Cardiac fibroblast (primary cell): ENCODE measurements around the gene MCM6.

Source experiments
- DNase-seq, 2 donors: peaks; one replicate each; pipeline versions ENCODE4 v3.0.0 to v3.0.0-alpha.2; 2010; ENCODE audit warnings: low read depth in 2 of 2
- H3K4me3 ChIP-seq, 2 donors: replicated peaks in 1 of 2; 1 replicate in 1 of 2; 2 replicates in 1 of 2; pipeline ENCODE4 v1.5.1; 2011; ENCODE audit warnings: low read depth in 2 of 2, low read length in 2 of 2, mild to moderate bottlenecking in 2 of 2, moderate library complexity in 1 of 2
- CTCF ChIP-seq: IDR thresholded peaks from one replicate; pipeline ENCODE4 v1.5.1; 2011; ENCODE audit warnings: low read depth, mild to moderate bottlenecking, low read length, inconsistent platforms

The MCM6 gene

GRCh38 chr2:135904341-135904989 lies 28.2 kb upstream of the MCM6 start:
- peak; percentile 67 to 70 for DNase-seq
- no peak for TF ChIP-seq CTCF
- no peak overlapping the region for H3K4me3 ChIP-seq

- DNase-seq, result no peak
- no peak for TF ChIP-seq CTCF
- no peak overlapping the region for H3K4me3 ChIP-seq
These were observed 27.4 kb upstream of the MCM6 start for GRCh38 chr2:135903650-135904049.

GRCh38 chr2:135899567-135899966 lies 23.3 kb upstream of the MCM6 start:
- DNase-seq, result no peak
- TF ChIP-seq CTCF, result no peak
- H3K4me3 ChIP-seq, result no peak overlapping the region

DNA sequence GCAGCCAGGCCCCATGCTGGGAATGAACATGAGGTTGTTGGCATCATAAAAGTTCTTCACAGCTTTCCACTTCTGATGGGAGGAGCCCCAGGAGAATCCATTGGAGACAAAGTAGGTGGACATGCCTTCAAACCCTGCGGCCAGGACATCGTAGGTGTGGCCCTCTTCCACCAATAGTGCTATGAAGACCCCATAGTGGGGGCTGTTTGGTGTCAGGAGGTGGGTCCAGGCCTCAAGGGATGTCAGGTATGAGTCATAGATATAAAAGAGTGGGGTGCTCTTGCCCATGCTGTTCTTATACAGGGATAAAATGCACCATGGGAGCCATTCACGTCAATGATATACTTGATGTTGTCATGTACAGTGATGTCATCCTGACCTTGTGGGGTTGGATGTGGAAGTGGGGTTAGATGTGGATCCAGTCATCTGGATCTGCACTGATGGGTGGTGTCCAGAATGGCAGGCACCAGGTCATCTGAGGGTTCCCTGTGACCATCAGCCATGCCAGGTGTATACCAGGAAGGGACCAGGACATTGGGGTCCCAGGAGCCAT lies 22.1 kb upstream of the MCM6 start:
- no peak overlapping the region for H3K4me3 ChIP-seq
- no peak for DNase-seq
- no peak for TF ChIP-seq CTCF

GRCh38 chr2:135894930-135895329 lies 18.7 kb upstream of the MCM6 start:
- H3K4me3 ChIP-seq, result no peak overlapping the region
- TF ChIP-seq CTCF, result no peak
- no peak for DNase-seq

- DNase-seq, result no peak
- TF ChIP-seq CTCF, result no peak
- no peak overlapping the region for H3K4me3 ChIP-seq
These were observed 17.1 kb upstream of the MCM6 start for GRCh38 chr2:135893374-135893794.

DNA sequence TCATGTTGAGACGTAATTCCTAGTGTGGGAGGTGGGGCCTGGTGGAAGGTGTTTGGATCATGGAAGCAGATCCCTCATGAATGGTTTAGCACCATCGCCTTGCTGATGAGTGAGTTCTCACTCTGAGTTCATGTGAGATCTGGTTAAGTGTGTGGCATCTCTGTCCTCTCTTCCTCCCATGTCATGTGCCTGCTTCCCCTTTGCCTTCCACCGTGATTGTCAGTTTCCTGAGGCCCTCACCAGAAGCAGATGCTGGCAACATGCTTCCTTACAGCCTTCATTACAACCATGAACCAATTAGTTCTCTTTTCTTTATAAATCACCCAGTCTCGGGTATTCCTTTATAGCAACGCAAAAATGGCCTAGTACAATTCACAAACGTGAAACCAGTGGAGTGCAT lies 14.6 kb upstream of the MCM6 start:
- TF ChIP-seq CTCF, result no peak
- no peak for DNase-seq
- no peak overlapping the region for H3K4me3 ChIP-seq
